Sigmoid colon (tissue), 7 donors: ENCODE results near the gene GNB5. TPM values are rescaled to one million over a fixed set of nuclear protein-coding genes. Genes with fewer than 3 reads are reported as not detected.
"Not testable (repeated sequence)": the region's sequence is repeated elsewhere in the genome, so short reads cannot be mapped to it uniquely, and the experiment has no call there.

Experiments used
- DNase-seq: peaks from one replicate; pipeline ENCODE4 v3.0.0-alpha.2; 2019
- H3K27ac ChIP-seq, 4 donors: fragments of 200-600 bp; sonication (generic); one replicate each; pipeline ENCODE4 v1.5.1; 2016 to 2019; ENCODE audit warnings: mild to moderate bottlenecking in 1 of 4
- H3K27me3 ChIP-seq, 3 donors: fragments of 200-600 bp; sonication (generic); one replicate each; pipeline ENCODE4 v1.5.1; 2019; ENCODE audit warnings: mild to moderate bottlenecking in 1 of 3
- H3K36me3 ChIP-seq, 4 donors: fragments of 200-600 bp; sonication (generic); one replicate each; pipeline ENCODE4 v1.5.1; 2016 to 2019
- H3K4me1 ChIP-seq, 4 donors: fragments of 200-600 bp; sonication (generic); one replicate each; pipeline ENCODE4 v1.5.1; 2017 to 2019
- H3K4me3 ChIP-seq, 4 donors: fragments of 200-600 bp; sonication (generic); one replicate each; pipeline ENCODE4 v1.5.1; 2017 to 2019; ENCODE audit warnings: mild to moderate bottlenecking in 2 of 4, moderate library complexity in 1 of 4
- H3K9me3 ChIP-seq, 4 donors: fragments of 200-600 bp in 3 of 4; sonication (generic) in 3 of 4; one replicate each; pipeline versions ENCODE4 v1.5.1 to v1.6.1; 2013 to 2019
- CTCF ChIP-seq, 4 experiments: fragments of 450-650 bp in 3 of 4; fragments of 200-600 bp in 1 of 4; IDR thresholded peaks; one replicate each; pipeline ENCODE4 v1.5.1; 2016 to 2019; ENCODE audit warnings: antibody characterized with exemption in 4 of 4, mild to moderate bottlenecking in 3 of 4, moderate library complexity in 2 of 4
- EP300 ChIP-seq, 4 donors: sonication (generic); formaldehyde crosslinking; IDR thresholded peaks; one replicate each; pipeline ENCODE4 v1.6.1; 2017; ENCODE audit warnings: antibody characterized with exemption in 4 of 4
- POLR2A ChIP-seq, 2 donors: fragments of 450-650 bp; IDR thresholded peaks; one replicate each; pipeline ENCODE4 v1.6.1; 2016; ENCODE audit warnings: antibody characterized with exemption in 2 of 2, mild to moderate bottlenecking in 2 of 2, moderate library complexity in 2 of 2
- POLR2AphosphoS5 ChIP-seq, 4 donors: sonication (generic); formaldehyde crosslinking; IDR thresholded peaks; one replicate each; pipeline ENCODE4 v1.6.1; 2017; ENCODE audit warnings: antibody characterized with exemption in 4 of 4
- WGBS, 2 donors: extraction: QIAGEN DNeasy Blood & Tissue Kit; methylation state at CpG; one replicate each; pipeline ENCODE4 v1.1.7; 2013; 5-methylcytosine and 5-hydroxymethylcytosine counted together
- intact Hi-C: fragments of 100-400 bp; cut with DNase I; formaldehyde crosslinking; loops from one replicate; pipeline ENCODE4 v1.15.1; 2023
- polyA plus RNA-seq, 3 donors: library from polyadenylated mRNA; stranded (reverse); fragments of 200-250 nt; gene quantifications; one replicate each; pipeline ENCODE4 v1.2.3, GENCODE V29; 2013
- total RNA-seq, 4 donors: library from RNA; depleted of rRNA; stranded (reverse); fragments of >200 nt; gene quantifications; one replicate each; pipeline ENCODE4 v1.1.0, GENCODE V29; 2016
- donor health status: healthy with polysubstance abuse.
- donor health status: Bipolar disorder and iron deficiency.
- donor health status: healthy.

The GNB5 gene
- total and polyA plus RNA-seq, 7 donors = 7.8 to 39.9 (median 31.9) TPM

GRCh38 chr15:52099651-52100272 is 91.4 kb downstream of the GNB5 start:
- no peaks in the 10 kb centered on the region for H3K27me3 ChIP-seq
- H3K27ac ChIP-seq = no peak overlapping the region
- 97 to 98% methylated on average over 15 of the region's 15 CpGs for WGBS, 2 donors
- H3K4me1 ChIP-seq = peaks cover 0 to 22% (median 14%) of the 10 kb centered on the region in 4 donors
- no peak for DNase-seq
- no peaks in the 10 kb centered on the region for H3K9me3 ChIP-seq
- intact Hi-C loops = no loop called here
- no peaks in the 10 kb centered on the region for H3K36me3 ChIP-seq
- no peak for TF ChIP-seq EP300 (IDR thresholded peaks at IDR 0.05)
- TF ChIP-seq POLR2AphosphoS5 (IDR thresholded peaks at IDR 0.05) = no peak
- TF ChIP-seq POLR2A (IDR thresholded peaks at IDR 0.05) = no peak
- TF ChIP-seq CTCF (IDR thresholded peaks at IDR 0.05) = no peak
- no peak overlapping the region for H3K4me3 ChIP-seq

DNA sequence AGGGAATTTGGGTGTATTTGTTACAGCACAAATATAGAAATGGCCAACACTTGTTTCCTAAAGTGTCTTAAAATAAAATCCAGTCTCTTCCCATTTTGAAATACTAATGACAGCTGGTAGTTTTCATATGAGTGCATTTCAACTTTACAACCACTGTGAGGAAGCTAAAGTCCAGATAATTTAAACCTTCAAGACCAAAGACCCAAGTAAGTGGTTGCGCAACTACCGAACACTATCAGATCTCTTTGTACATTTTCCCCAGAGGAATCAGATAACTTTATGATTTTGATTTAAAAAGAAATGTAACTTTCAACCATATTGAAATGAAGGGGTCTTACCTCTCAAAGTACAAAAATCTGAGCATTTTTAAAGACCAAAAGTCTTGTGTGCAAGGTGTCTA is 92.9 kb downstream of the GNB5 start:
- TF ChIP-seq POLR2AphosphoS5 (IDR thresholded peaks at IDR 0.05) (no peak), POLR2A (IDR thresholded peaks at IDR 0.05) (no peak), EP300 (IDR thresholded peaks at IDR 0.05) (no peak), CTCF (IDR thresholded peaks at IDR 0.05) (no peak)
- Histone ChIP-seq H3K27me3 (no peaks in the 10 kb centered on the region), H3K4me1 (peaks cover 0 to 31% (median 25%) of the 10 kb centered on the region in 4 donors), H3K27ac (no peak overlapping the region), H3K4me3 (no peak overlapping the region), H3K9me3 (no peaks in the 10 kb centered on the region), H3K36me3 (no peaks in the 10 kb centered on the region)
- DNase-seq = no peak
- WGBS, 2 donors = 50 to 67% methylated on average over 2 of the region's 2 CpGs
- intact Hi-C loops = no loop called here

- no peak overlapping the region for H3K27ac ChIP-seq
- H3K4me3 ChIP-seq = no peak overlapping the region
- TF ChIP-seq POLR2AphosphoS5 (IDR thresholded peaks at IDR 0.05) (no peak), CTCF (IDR thresholded peaks at IDR 0.05) (no peak), POLR2A (IDR thresholded peaks at IDR 0.05) (no peak), EP300 (IDR thresholded peaks at IDR 0.05) (no peak)
These were observed 94.0 kb downstream of the GNB5 start for GRCh38 chr15:52097180-52097579.

DNA sequence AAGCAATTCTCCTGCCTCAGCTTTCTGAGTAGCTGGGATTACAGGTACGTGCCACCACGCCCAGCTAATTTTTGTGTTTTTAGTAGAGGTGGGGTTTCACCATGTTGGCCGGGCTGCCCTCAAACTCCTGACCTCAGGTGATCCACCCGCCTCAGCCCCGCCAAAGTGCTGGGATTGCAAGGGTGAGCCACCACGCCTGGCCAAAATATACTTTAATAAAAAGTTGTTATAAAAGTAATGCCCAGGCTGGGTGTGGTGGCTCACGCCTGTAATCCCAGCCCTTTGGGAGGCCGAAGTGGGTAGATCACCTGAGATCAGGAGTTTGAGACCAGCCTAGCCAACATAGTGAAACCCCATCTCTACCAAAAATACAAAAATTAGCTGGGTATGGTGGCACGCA is 94.7 kb downstream of the GNB5 start:
- H3K36me3 ChIP-seq, DNase-seq, intact Hi-C loops, H3K4me3 ChIP-seq, H3K27ac ChIP-seq, H3K27me3 ChIP-seq, H3K9me3 ChIP-seq: not testable (repeated sequence)
- 35 to 78% methylated on average over 9 of the region's 9 CpGs for WGBS, 2 donors
- H3K4me1 ChIP-seq = peaks cover 0 to 32% (median 26%) of the 10 kb centered on the region in 4 donors

More at GRCh38 chr15:52097180-52097579, 94.0 kb downstream of the GNB5 start:
- H3K9me3 ChIP-seq = no peaks in the 10 kb centered on the region
- peaks cover 0 to 32% (median 26%) of the 10 kb centered on the region in 4 donors for H3K4me1 ChIP-seq
- intact Hi-C loops = no loop called here
- DNase-seq = no peak
- no peaks in the 10 kb centered on the region for H3K27me3 ChIP-seq
- no peaks in the 10 kb centered on the region for H3K36me3 ChIP-seq

- no peak overlapping the region for H3K4me3 ChIP-seq
These were observed 95.5 kb downstream of the GNB5 start for GRCh38 chr15:52095597-52096262.

More at GRCh38 chr15:52095597-52096262, 95.5 kb downstream of the GNB5 start:
- Histone ChIP-seq H3K4me1 (peaks cover 0 to 32% (median 26%) of the 10 kb centered on the region in 4 donors), H3K27ac (peak overlapping the region in 3 of 4 donors; percentile 25 to 73 (median 61)), H3K36me3 (no peaks in the 10 kb centered on the region), H3K27me3 (no peaks in the 10 kb centered on the region), H3K9me3 (no peaks in the 10 kb centered on the region)
- WGBS, 2 donors = 11 to 45% methylated on average over 4 of the region's 4 CpGs
- TF ChIP-seq POLR2AphosphoS5 (IDR thresholded peaks at IDR 0.05) = peak; percentile 33 to 74 (median 55)
- TF ChIP-seq POLR2A (IDR thresholded peaks at IDR 0.05) = no peak
- TF ChIP-seq EP300 (IDR thresholded peaks at IDR 0.05) = no peak
- TF ChIP-seq CTCF (IDR thresholded peaks at IDR 0.05) = no peak
- intact Hi-C loops = no loop called here
- no peak for DNase-seq
